Brain microvascular endothelial cell (primary cell): ENCODE results near the gene OTOF.
A peak's percentile ranks its signal among the peaks of the same experiment; 100 is the strongest.

Source experiments
- DNase-seq: peaks from one replicate; pipeline ENCODE4 v3.0.0-alpha.2; 2020
- H3K27ac ChIP-seq: fragments of 250-450 bp; sonication (Bioruptor Pico); 2 replicates; pipeline ENCODE4 v1.5.1; 2020; ENCODE audit warnings: mild to moderate bottlenecking, moderate library complexity
- H3K27me3 ChIP-seq: fragments of 250-450 bp; sonication (Bioruptor Pico); replicated peaks from 2 replicates; pipeline ENCODE4 v1.5.1; 2020; ENCODE audit warnings: mild to moderate bottlenecking
- H3K36me3 ChIP-seq: fragments of 250-450 bp; sonication (Bioruptor Pico); replicated peaks from 2 replicates; pipeline ENCODE4 v1.5.1; 2020; ENCODE audit warnings: mild to moderate bottlenecking
- H3K4me3 ChIP-seq: 2 replicates; pipeline ENCODE4 v1.5.1; 2011; ENCODE audit warnings: low read depth, mild to moderate bottlenecking, control low read depth, low read length, moderate library complexity
- in situ Hi-C: cut with HindIII; loops from 2 replicates; pipeline ENCODE4 v1.10.0; 2017; ENCODE audit warnings: low sequenced_read_pairs, low pct_ligation_motif_present
- TF ChIP-seq, protein P1 (sequence below): IDR thresholded peaks from 2 replicates; pipeline ENCODE4 v1.5.1; 2011; ENCODE audit warnings: low read depth, mild to moderate bottlenecking, moderate library complexity, low read length, control low read depth, inconsistent platforms; ENCODE audit errors: missing control alignments

Gene OTOF

GRCh38 chr2:26460613-26461031, 17.3 kb downstream of the OTOF start:
- no peak for DNase-seq
- H3K36me3 ChIP-seq = no peaks in the 10 kb centered on the region
- H3K27me3 ChIP-seq = no peaks in the 10 kb centered on the region
- no peak overlapping the region for H3K27ac ChIP-seq
- no peak overlapping the region for H3K4me3 ChIP-seq
- TF ChIP-seq, protein P1, sequence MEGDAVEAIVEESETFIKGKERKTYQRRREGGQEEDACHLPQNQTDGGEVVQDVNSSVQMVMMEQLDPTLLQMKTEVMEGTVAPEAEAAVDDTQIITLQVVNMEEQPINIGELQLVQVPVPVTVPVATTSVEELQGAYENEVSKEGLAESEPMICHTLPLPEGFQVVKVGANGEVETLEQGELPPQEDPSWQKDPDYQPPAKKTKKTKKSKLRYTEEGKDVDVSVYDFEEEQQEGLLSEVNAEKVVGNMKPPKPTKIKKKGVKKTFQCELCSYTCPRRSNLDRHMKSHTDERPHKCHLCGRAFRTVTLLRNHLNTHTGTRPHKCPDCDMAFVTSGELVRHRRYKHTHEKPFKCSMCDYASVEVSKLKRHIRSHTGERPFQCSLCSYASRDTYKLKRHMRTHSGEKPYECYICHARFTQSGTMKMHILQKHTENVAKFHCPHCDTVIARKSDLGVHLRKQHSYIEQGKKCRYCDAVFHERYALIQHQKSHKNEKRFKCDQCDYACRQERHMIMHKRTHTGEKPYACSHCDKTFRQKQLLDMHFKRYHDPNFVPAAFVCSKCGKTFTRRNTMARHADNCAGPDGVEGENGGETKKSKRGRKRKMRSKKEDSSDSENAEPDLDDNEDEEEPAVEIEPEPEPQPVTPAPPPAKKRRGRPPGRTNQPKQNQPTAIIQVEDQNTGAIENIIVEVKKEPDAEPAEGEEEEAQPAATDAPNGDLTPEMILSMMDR = no peak
- in situ Hi-C loops = no loop called here

GRCh38 chr2:26459991-26460612, 17.8 kb downstream of the OTOF start:
- TF ChIP-seq, protein P1 = peak; percentile 36
- in situ Hi-C loops = no loop called here
- no peaks in the 10 kb centered on the region for H3K27me3 ChIP-seq
- no peak overlapping the region for H3K27ac ChIP-seq
- H3K36me3 ChIP-seq = no peaks in the 10 kb centered on the region
- H3K4me3 ChIP-seq = no peak overlapping the region
- no peak for DNase-seq

DNA sequence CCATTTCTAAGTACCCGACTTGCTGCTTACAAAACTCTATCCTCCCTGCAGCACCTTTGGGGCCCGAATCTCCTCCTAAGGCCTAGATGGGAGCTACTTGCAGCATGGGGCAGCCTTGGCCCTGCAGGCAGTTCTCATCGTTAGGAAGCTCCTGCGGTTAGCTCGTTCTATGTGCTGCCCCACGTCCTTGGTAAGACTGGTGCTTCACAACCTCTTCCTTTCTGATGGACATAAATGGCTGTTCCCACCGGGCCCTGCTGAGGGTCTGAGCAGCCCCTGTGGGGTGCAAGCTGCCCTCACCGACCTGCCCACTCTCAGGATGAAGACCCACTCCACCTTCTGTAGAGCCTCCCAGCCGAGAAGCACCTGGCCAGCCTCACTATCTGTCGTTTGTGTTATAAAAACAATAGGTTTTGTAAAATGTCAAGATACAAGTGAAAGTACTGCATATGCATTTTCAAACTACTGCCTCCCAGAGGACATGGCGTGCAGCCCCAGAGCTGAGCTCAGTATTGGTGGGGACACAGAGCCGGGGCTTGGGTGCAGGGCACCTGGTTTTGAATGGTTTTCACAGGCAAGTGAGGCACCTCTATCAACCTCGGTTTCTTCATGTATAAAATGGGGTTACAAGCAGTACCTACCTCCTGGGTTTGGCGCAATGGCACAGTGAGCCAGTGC, 19.4 kb downstream of the OTOF start:
- no peak overlapping the region for H3K4me3 ChIP-seq
- in situ Hi-C loops = no loop called here
- H3K27me3 ChIP-seq = no peaks in the 10 kb centered on the region
- H3K27ac ChIP-seq = no peak overlapping the region
- DNase-seq = no peak
- H3K36me3 ChIP-seq = no peaks in the 10 kb centered on the region
- TF ChIP-seq, protein P1 = no peak

- in situ Hi-C loops = no loop called here
- DNase-seq = no peak
Observed at GRCh38 chr2:26457695-26458364, 20.1 kb downstream of the OTOF start.

GRCh38 chr2:26457251-26457666, 20.7 kb downstream of the OTOF start:
- Histone ChIP-seq H3K36me3 (no peaks in the 10 kb centered on the region), H3K27me3 (no peaks in the 10 kb centered on the region), H3K4me3 (no peak overlapping the region), H3K27ac (no peak overlapping the region)
- in situ Hi-C loops = no loop called here
- TF ChIP-seq, protein P1 = no peak
- no peak for DNase-seq

More at GRCh38 chr2:26457695-26458364, 20.1 kb downstream of the OTOF start:
- H3K36me3 ChIP-seq = no peaks in the 10 kb centered on the region
- no peaks in the 10 kb centered on the region for H3K27me3 ChIP-seq
- TF ChIP-seq, protein P1 = no peak
- H3K27ac ChIP-seq = no peak overlapping the region
- H3K4me3 ChIP-seq = no peak overlapping the region
